ENCODE results near the gene ZNF230. TPM values are rescaled to one million over a fixed set of nuclear protein-coding genes. Genes with fewer than 3 reads are reported as not detected.

The ZNF230 gene
- total RNA-seq, 1 donor from 2014 or later, result 2.1 TPM

DNA sequence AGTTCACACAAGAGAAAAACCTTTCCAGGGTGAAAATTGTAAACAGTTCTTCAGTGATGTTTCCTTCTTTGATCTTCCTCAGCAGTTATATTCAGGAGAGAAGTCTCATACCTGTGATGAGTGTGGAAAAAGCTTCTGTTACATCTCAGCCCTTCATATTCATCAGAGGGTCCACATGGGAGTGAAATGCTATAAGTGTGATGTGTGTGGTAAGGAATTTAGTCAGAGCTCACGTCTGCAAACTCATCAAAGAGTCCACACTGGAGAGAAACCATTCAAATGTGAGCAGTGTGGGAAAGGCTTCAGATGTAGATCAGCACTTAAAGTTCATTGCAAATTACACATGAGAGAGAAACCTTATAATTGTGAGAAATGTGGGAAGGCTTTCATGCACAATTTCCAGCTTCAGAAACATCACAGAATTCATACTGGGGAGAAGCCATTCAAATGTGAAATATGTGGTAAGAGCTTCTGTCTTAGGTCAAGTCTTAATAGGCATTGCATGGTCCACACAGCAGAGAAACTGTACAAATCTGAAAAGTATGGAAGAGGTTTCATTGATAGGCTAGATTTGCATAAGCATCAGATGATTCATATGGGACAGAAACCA, 29.3 kb downstream of the ZNF230 start:
- Histone ChIP-seq H4K20me1 (ENCODE audit: insufficient read depth, low read length) (no peaks in the 10 kb centered on the region), H3K36me3 (ENCODE audit: insufficient read depth, low read length) (peaks cover 49% of the 10 kb centered on the region), H3K4me2 (ENCODE audit: low read length) (no peak overlapping the region), H3K79me2 (ENCODE audit: insufficient read depth, low read length) (no peaks in the 10 kb centered on the region), H3K4me3 (ENCODE audit: insufficient read depth, low read depth, low read length) (no peak overlapping the region), H2AFZ (ENCODE audit: low read depth, low read length) (no peak overlapping the region), H3K4me1 (ENCODE audit: insufficient read depth, low read length) (no peaks in the 10 kb centered on the region), H3K27ac (ENCODE audit: low read depth, low read length) (no peak overlapping the region), H3K9me3 (ENCODE audit: insufficient read depth, low read depth, low read length) (peaks cover 44% of the 10 kb centered on the region), H3K27me3 (ENCODE audit: insufficient read depth, low read length) (no peaks in the 10 kb centered on the region), H3K9ac (ENCODE audit: low read length) (no peak overlapping the region)
- H3K27me3 Mint-ChIP-seq (ENCODE audit: low read depth, unreplicated experiment), result no peaks in the 10 kb centered on the region
- H3K27ac Mint-ChIP-seq (ENCODE audit: unreplicated experiment), result no peak overlapping the region
- H3K36me3 Mint-ChIP-seq (ENCODE audit: low read depth, unreplicated experiment), result peaks cover 56% of the 10 kb centered on the region
- FAIRE-seq (no peak), DNase-seq (ENCODE audit: low read depth) (no peak)
- peaks cover 45% of the 10 kb centered on the region for H3K9me3 Mint-ChIP-seq (ENCODE audit: unreplicated experiment)
- TF ChIP-seq, protein P1, sequence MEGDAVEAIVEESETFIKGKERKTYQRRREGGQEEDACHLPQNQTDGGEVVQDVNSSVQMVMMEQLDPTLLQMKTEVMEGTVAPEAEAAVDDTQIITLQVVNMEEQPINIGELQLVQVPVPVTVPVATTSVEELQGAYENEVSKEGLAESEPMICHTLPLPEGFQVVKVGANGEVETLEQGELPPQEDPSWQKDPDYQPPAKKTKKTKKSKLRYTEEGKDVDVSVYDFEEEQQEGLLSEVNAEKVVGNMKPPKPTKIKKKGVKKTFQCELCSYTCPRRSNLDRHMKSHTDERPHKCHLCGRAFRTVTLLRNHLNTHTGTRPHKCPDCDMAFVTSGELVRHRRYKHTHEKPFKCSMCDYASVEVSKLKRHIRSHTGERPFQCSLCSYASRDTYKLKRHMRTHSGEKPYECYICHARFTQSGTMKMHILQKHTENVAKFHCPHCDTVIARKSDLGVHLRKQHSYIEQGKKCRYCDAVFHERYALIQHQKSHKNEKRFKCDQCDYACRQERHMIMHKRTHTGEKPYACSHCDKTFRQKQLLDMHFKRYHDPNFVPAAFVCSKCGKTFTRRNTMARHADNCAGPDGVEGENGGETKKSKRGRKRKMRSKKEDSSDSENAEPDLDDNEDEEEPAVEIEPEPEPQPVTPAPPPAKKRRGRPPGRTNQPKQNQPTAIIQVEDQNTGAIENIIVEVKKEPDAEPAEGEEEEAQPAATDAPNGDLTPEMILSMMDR (IDR thresholded peaks at IDR 0.05; ENCODE audit: insufficient read depth, low read depth, low read length), result no peak
- TF ChIP-seq EZH2 (IDR thresholded peaks at IDR 0.05; ENCODE audit: insufficient read depth, low read length), result no peak
- no peaks in the 10 kb centered on the region for H3K4me1 Mint-ChIP-seq (ENCODE audit: low read depth, unreplicated experiment)
- no peak overlapping the region for H3K4me3 Mint-ChIP-seq (ENCODE audit: unreplicated experiment)

DNA sequence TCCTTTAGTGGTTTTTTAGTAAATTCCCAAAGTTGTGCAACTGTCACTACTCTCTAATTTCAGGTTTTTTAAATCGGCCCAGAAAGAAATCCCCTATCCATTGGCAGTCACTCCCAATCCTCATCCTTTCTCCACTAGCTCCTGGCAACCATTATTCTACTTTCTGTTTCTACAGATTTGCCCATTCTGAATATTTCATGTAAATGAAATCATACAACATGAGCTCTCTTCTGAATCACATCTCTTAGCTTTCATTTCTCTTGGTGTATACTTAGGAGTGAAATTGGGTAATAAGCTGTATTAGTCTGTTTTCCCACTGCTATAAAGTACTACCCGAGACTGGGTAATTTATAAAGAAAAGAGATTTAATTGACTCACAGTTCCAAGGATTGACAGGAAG, 39.4 kb downstream of the ZNF230 start:
- Mint-ChIP-seq H3K4me1 (ENCODE audit: low read depth, unreplicated experiment) (no peaks in the 10 kb centered on the region), H3K27ac (ENCODE audit: unreplicated experiment) (no peak overlapping the region), H3K27me3 (ENCODE audit: low read depth, unreplicated experiment) (peaks cover 12% of the 10 kb centered on the region), H3K36me3 (ENCODE audit: low read depth, unreplicated experiment) (no peaks in the 10 kb centered on the region), H3K4me3 (ENCODE audit: unreplicated experiment) (no peak overlapping the region), H3K9me3 (ENCODE audit: unreplicated experiment) (peaks cover 5% of the 10 kb centered on the region)
- Histone ChIP-seq H4K20me1 (ENCODE audit: insufficient read depth, low read length) (no peaks in the 10 kb centered on the region), H3K9ac (ENCODE audit: low read length) (no peak overlapping the region), H3K4me1 (ENCODE audit: insufficient read depth, low read length) (no peaks in the 10 kb centered on the region), H3K9me3 (ENCODE audit: insufficient read depth, low read depth, low read length) (no peaks in the 10 kb centered on the region), H2AFZ (ENCODE audit: low read depth, low read length) (no peak overlapping the region), H3K4me3 (ENCODE audit: insufficient read depth, low read depth, low read length) (no peak overlapping the region), H3K36me3 (ENCODE audit: insufficient read depth, low read length) (no peaks in the 10 kb centered on the region), H3K27me3 (ENCODE audit: insufficient read depth, low read length) (peaks cover 3% of the 10 kb centered on the region), H3K4me2 (ENCODE audit: low read length) (no peak overlapping the region), H3K79me2 (ENCODE audit: insufficient read depth, low read length) (no peaks in the 10 kb centered on the region), H3K27ac (ENCODE audit: low read depth, low read length) (no peak overlapping the region)
- no peak for DNase-seq (ENCODE audit: low read depth)
- TF ChIP-seq, protein P1 (IDR thresholded peaks at IDR 0.05; ENCODE audit: insufficient read depth, low read depth, low read length), result no peak
- TF ChIP-seq EZH2 (IDR thresholded peaks at IDR 0.05; ENCODE audit: insufficient read depth, low read length), result no peak
- FAIRE-seq, result no peak
